Aorta (tissue), 5 donors: ENCODE data around the gene SNTA1. TPM values are rescaled to one million over a fixed set of nuclear protein-coding genes. Genes with fewer than 3 reads are reported as not detected.

Source experiments
- ATAC-seq: fragments of 200-7000 bp; cut with Tn5 transposase; one replicate; pipeline ENCODE4 v1.9.1; 2022; ENCODE audit warnings: moderate library complexity; ENCODE audit not compliant: low FRiP score
- DNase-seq, 2 donors: peaks; one replicate each; pipeline ENCODE4 v3.0.0-alpha.2; 2020
- H3K27ac ChIP-seq, 2 donors: one replicate each; pipeline ENCODE4 v1.5.1; 2013; ENCODE audit warnings: low read length in 2 of 2, mild to moderate bottlenecking in 2 of 2, moderate library complexity in 2 of 2, control low read depth in 1 of 2, inconsistent platforms in 1 of 2, low read depth in 1 of 2
- H3K27me3 ChIP-seq, 2 donors: one replicate each; pipeline ENCODE4 v1.6.1; 2013; ENCODE audit warnings: control low read depth in 1 of 2, low read length in 1 of 2, mild to moderate bottlenecking in 1 of 2, moderate library complexity in 1 of 2; ENCODE audit not compliant: insufficient read depth in 2 of 2, control insufficient read depth in 1 of 2
- H3K36me3 ChIP-seq, 2 donors: one replicate each; pipeline ENCODE4 v1.6.1; 2013; ENCODE audit warnings: control low read depth in 1 of 2, low read length in 1 of 2, mild to moderate bottlenecking in 1 of 2; ENCODE audit not compliant: insufficient read depth in 2 of 2, control insufficient read depth in 1 of 2
- H3K4me1 ChIP-seq, 2 donors: one replicate each; pipeline ENCODE4 v1.6.1; 2013; ENCODE audit warnings: low read length in 2 of 2, control low read depth in 1 of 2, mild to moderate bottlenecking in 1 of 2, moderate library complexity in 1 of 2; ENCODE audit not compliant: insufficient read depth in 2 of 2, control insufficient read depth in 1 of 2
- H3K4me3 ChIP-seq, 2 donors: one replicate each; pipeline ENCODE4 v1.5.1; 2013; ENCODE audit warnings: low read length in 2 of 2, control low read depth in 1 of 2, mild to moderate bottlenecking in 1 of 2
- H3K9me3 ChIP-seq: one replicate; pipeline ENCODE4 v1.6.1; 2013; ENCODE audit warnings: mild to moderate bottlenecking, low read length; ENCODE audit not compliant: control insufficient read depth
- WGBS, 2 donors: extraction: QIAGEN DNeasy Blood & Tissue Kit; methylation state at CpG; one replicate each; pipeline ENCODE4 v1.1.7; 2013; 5-methylcytosine and 5-hydroxymethylcytosine counted together
- intact Hi-C, 2 donors: fragments of 100-400 bp; cut with DNase I; formaldehyde crosslinking; loops; one replicate each; pipeline versions ENCODE4 v1.14.2 to v1.15.0; 2022
- polyA plus RNA-seq, 2 donors: library from polyadenylated mRNA; stranded (reverse); fragments of 200-250 nt; gene quantifications; one replicate each; pipeline ENCODE4 v1.2.3, GENCODE V29; 2013
- total RNA-seq, 2 donors: library from RNA; stranded (reverse); fragmentation: NEBNext Ultra II Directional; extraction: Animal tissue kit (Norgen Biotek cat#: 25700); gene quantifications; one replicate each; pipeline ENCODE4 v1.2.1, GENCODE V29; 2021
- donor health status: healthy with polysubstance abuse.
- donor health status: Bipolar disorder and iron deficiency.
- donor health status: DM: no; HTN: no; CAD: no.
- donor health status: DM: no; HTN: no; CAD: no.
- donor health status: DM: yes; HTN: yes; CAD: no.

The SNTA1 gene
- total and polyA plus RNA-seq, 4 donors = 37.5 to 61.4 (median 44.8) TPM

DNA sequence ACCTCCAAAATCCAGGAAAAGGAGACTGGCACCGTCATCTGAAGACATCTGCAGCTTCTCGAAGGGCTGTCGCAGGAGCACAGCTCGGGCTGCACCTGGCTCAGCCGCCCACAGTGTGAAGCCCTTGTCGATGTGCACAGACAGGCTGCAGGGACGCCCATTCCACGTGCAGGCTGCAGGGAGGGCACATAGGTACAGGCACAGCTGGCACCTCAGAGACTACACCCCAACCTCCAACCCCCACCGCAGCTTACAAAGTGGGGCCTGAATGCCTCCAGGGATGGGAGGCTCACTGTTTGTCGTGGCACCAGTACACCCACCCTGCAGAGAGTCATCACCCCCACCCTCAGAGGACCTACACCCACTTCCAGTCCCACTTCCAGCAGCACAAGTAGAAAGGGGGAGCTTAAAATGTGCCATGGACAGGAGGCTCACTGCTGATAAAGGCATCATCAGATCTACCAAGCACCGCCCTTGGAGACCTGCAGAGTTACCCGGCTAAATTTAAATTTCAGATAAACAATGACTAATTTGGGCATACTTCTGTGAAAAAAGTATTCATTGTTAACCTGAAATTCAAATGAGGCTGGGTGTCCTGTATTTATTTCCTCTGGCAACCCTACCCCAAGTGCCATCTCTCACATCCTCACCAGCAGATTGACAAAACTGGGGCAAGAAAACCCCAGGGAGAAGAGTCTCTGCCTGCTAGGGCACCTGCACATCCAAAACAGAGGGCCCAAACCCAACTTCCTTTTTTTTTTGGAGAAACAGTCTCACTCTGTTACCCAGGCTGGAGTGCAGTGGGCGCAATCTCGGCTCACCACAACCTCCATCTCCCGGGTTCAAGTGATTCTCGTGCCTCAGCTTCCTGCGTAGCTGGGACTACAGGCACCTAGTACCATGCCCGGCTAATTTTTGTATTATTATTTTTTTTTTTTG is 34.6 kb downstream of the SNTA1 start:
- WGBS, 2 donors = 78 to 82% methylated on average over 18 of the region's 18 CpGs
- intact Hi-C loops = no loop called here
- no peak overlapping the region for H3K4me3 ChIP-seq

DNA sequence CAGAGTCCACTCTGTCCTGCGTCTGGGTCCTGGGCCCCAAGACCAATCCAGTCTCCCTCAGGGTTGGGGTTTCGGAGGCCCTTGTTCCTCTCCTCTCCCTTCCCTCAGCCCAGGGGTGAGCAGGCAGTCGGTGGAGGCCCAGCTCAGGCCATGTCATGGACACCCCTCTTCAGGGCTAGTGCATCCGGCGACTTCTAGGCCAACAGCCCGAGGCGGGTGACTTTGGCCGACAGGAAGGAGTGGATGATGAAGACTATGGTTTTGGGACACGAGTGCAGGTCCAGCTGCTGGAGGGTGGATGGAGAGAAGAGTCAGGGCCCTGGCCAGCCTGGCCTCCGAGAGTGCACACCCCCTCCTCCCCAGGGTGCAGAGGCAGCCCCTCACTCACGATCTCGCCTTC is 35.2 kb downstream of the SNTA1 start:
- Histone ChIP-seq H3K27ac (no peak overlapping the region), H3K9me3 (no peaks in the 10 kb centered on the region), H3K27me3 (no peaks in the 10 kb centered on the region), H3K4me1 (no peaks in the 10 kb centered on the region), H3K36me3 (peaks cover 3 to 7% of the 10 kb centered on the region in 2 donors), H3K4me3 (no peak overlapping the region)
- DNase-seq (no peak), ATAC-seq (no peak)
- intact Hi-C loops = no loop called here
- WGBS, 2 donors = 83 to 86% methylated on average over 12 of the region's 12 CpGs

More for the DNA sequence above, 34.6 kb downstream of the SNTA1 start:
- ATAC-seq (peak; percentile 39), DNase-seq (peak in 1 of 2 donors; percentile 11)
- no peaks in the 10 kb centered on the region for H3K9me3 ChIP-seq
- no peaks in the 10 kb centered on the region for H3K27me3 ChIP-seq
- no peak overlapping the region for H3K27ac ChIP-seq
- peaks cover 3 to 7% of the 10 kb centered on the region in 2 donors for H3K36me3 ChIP-seq
- H3K4me1 ChIP-seq = no peaks in the 10 kb centered on the region

DNA sequence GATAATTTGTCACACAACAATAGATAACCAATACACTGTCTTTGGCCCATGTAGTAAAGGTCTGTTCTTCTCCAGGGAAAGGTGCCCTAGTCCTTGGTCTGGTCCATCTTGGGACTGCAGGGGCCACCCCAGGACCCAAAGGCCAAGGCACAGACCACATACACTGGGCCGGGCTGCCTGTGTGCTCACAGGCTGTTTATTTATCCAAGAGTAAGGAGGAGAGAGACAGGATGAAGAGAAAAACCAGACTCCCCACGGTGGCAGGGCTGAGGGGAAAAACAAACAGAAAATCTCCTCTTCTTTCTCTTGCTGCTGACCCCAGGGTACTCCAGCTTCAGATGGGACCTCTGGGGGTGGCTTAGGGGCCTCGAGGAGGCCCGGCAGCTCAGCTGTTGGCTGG is 35.8 kb downstream of the SNTA1 start:
- Histone ChIP-seq H3K9me3 (no peaks in the 10 kb centered on the region), H3K27ac (no peak overlapping the region), H3K36me3 (peaks cover 3 to 7% of the 10 kb centered on the region in 2 donors), H3K27me3 (no peaks in the 10 kb centered on the region), H3K4me1 (no peaks in the 10 kb centered on the region), H3K4me3 (no peak overlapping the region)
- no peak for ATAC-seq
- WGBS, 2 donors = 33 to 35% methylated on average over 4 of the region's 4 CpGs
- intact Hi-C loops = no loop called here
- DNase-seq = no peak

DNA sequence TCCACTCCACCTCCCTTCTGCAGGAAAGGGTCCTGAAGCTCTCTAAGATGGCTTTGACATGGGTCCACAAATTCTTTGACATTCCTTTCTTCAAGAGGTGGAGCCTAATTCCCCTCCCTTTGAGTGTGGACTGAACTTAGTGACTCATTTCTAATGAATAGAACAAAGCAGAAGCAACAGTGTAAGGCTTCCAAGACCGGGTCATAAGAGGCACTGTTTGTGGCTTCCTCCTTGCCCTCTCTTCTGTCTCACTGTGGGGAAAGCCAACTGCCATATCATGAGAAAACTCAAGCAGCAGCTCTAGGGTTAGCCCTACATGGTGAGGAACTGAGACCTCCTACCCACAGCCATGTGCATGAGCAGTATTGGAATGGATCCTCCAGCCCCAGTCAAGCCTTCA is 36.3 kb downstream of the SNTA1 start:
- H3K27ac ChIP-seq = no peak overlapping the region
- 88 to 100% methylated on average over 1 of the region's 1 CpG for WGBS, 2 donors
- peaks cover 3 to 5% of the 10 kb centered on the region in 2 donors for H3K36me3 ChIP-seq
- DNase-seq = no peak
- ATAC-seq = no peak
- intact Hi-C loops = no loop called here
- no peaks in the 10 kb centered on the region for H3K4me1 ChIP-seq
- no peaks in the 10 kb centered on the region for H3K27me3 ChIP-seq
- H3K4me3 ChIP-seq = no peak overlapping the region
- no peaks in the 10 kb centered on the region for H3K9me3 ChIP-seq

DNA sequence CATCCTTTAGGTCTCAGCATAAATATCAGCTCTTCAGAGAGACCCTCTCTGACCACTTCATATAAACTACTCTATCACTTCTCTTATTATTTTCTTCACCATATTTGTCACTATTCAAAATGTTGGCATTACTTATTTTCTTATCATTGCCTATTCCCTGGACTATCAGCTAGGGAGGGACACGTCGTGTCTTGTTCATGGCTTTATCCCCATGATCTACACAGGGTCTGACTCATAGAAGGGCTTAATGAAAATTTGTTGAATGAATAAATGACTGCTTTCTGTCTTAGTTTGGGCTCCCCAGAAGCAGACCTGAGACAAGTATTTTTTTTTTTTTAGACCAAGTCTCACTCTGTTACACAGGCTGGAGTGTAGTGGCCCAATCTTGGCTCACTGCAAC is 39.3 kb downstream of the SNTA1 start:
- no peaks in the 10 kb centered on the region for H3K9me3 ChIP-seq
- no peak overlapping the region for H3K4me3 ChIP-seq
- DNase-seq (no peak), ATAC-seq (no peak)
- no peaks in the 10 kb centered on the region for H3K27me3 ChIP-seq
- H3K36me3 ChIP-seq = peaks cover 2 to 3% of the 10 kb centered on the region in 2 donors
- intact Hi-C loops = no loop called here
- H3K4me1 ChIP-seq = no peaks in the 10 kb centered on the region
- WGBS, 2 donors = 76 to 83% methylated on average over 2 of the region's 2 CpGs
- no peak overlapping the region for H3K27ac ChIP-seq

DNA sequence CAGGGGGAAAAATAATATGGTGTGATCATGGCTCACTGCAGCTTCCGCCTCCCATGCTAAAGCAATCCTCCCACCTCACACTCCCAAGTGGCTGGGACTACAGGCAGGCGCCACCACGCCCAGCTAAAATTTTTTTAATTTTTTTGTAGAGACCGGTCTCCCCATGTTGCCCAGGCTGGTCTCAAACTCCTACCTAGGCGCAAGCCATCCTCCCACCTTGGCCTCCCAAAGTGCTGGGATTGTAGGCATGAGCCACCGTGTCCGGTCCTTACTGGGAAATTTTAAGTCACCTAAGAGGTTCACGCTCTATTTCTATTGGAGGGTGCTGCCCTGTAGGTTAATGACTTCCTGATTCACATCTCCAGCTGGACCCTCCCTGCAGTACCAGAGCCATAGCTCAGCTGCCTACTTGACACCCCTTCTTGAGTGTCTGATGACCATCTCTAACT is 41.6 kb downstream of the SNTA1 start:
- H3K4me1 ChIP-seq = no peaks in the 10 kb centered on the region
- intact Hi-C loops = no loop called here
- no peak overlapping the region for H3K27ac ChIP-seq
- H3K9me3 ChIP-seq = no peaks in the 10 kb centered on the region
- no peak for ATAC-seq
- DNase-seq = no peak
- H3K27me3 ChIP-seq = no peaks in the 10 kb centered on the region
- WGBS, 2 donors = 51 to 56% methylated on average over 8 of the region's 8 CpGs
- H3K36me3 ChIP-seq = no peaks in the 10 kb centered on the region
- no peak overlapping the region for H3K4me3 ChIP-seq

DNA sequence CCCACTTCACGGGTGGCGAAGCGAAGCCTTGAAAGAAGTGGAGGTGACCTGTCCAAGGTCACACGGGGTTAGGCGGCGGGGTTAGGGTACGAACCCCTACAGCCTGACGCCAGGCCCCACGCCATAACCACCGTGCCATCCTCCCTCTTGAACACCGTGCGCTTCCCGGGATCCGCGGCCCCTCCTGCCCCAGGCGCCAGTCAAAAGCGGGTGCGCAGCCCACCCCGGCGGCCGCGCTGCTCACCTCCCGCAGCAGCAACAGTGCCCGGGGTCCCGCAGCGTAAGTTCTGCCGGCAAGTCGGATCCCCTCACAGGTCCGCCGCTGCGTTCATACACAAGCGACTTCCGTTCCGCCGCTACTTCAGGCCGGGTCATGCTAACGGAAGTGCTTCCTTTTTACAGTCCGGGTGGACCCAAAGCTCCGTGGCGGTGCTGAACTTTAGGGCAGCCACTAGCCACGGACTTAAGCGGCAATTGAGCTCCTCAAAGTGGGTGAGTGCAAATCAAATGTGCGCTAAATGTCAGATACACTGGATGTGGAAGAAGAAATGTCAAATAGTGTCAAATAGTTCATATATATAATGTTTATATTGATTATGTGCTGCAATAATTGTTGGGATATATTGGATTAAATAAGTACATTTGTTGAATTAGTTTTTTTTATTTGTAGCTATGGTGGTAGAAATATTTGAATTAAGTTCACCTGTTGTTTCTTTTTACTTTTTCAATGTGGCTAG is 42.2 kb downstream of the SNTA1 start, which contains the start of gene CDK5RAP1:
TSS of gene CDK5RAP1 (minus strand) at position 336 of the 737 bp plus-strand sequence. CDS start 4,455 bp downstream, outside the sequence.
- H3K9me3 ChIP-seq = no peaks in the 10 kb centered on the region
- 0% methylated on average over 43 of the region's 43 CpGs for WGBS, 2 donors
- no peaks in the 10 kb centered on the region for H3K36me3 ChIP-seq
- ATAC-seq = peak; percentile 96
- peak within 1 kb of the TSS; percentile 36 to 93 for H3K4me3 ChIP-seq
- no peak within 1 kb of the TSS for H3K27ac ChIP-seq
- no peaks in the 10 kb centered on the region for H3K27me3 ChIP-seq
- intact Hi-C loops = no loop called here
- H3K4me1 ChIP-seq = no peaks in the 10 kb centered on the region
- DNase-seq = peak; percentile 91 to 93

DNA sequence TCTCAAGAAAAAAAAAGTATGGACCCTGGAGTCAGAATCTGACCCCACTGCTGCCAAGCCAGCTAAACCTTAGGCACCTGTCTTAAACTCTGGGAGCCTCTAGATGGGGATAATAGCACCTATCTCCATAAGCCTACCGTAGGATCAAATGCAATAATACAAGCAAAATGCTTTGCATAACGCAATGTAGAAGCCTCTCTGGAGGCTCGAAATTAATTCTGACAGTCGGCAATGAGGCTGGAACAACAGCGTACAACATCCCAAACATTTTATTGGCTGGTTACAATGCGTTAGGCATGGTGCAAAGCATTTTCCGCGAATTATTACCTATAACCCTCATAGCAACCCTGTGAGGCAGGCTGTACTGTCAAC is 42.8 kb downstream of the SNTA1 start:
- intact Hi-C loops = no loop called here
- H3K27ac ChIP-seq = no peak overlapping the region
- H3K4me3 ChIP-seq = peak overlapping the region; percentile 36 to 93
- ATAC-seq (no peak), DNase-seq (no peak)
- no peaks in the 10 kb centered on the region for H3K9me3 ChIP-seq
- no peaks in the 10 kb centered on the region for H3K27me3 ChIP-seq
- no peaks in the 10 kb centered on the region for H3K36me3 ChIP-seq
- no peaks in the 10 kb centered on the region for H3K4me1 ChIP-seq
- 0 to 1% methylated on average over 8 of the region's 8 CpGs for WGBS, 2 donors
